HFF-Myc (cell line): ENCODE data around the gene RNF157.

Experiments
- DNase-seq: peaks from one replicate; pipeline ENCODE4 v3.0.0-alpha.2; 2011; ENCODE audit warnings: low read depth; ENCODE audit errors: extremely low read depth
- H3K4me3 ChIP-seq: replicated peaks from 2 replicates; pipeline ENCODE4 v1.5.1; 2011; ENCODE audit warnings: low read depth, mild to moderate bottlenecking, control low read depth, low read length
- TF ChIP-seq, protein P1 (sequence below): IDR thresholded peaks from 2 replicates; pipeline ENCODE4 v1.5.1; 2012; ENCODE audit warnings: mild to moderate bottlenecking, low read depth, low read length, control low read depth; ENCODE audit errors: missing control alignments

RNF157 gene

DNA sequence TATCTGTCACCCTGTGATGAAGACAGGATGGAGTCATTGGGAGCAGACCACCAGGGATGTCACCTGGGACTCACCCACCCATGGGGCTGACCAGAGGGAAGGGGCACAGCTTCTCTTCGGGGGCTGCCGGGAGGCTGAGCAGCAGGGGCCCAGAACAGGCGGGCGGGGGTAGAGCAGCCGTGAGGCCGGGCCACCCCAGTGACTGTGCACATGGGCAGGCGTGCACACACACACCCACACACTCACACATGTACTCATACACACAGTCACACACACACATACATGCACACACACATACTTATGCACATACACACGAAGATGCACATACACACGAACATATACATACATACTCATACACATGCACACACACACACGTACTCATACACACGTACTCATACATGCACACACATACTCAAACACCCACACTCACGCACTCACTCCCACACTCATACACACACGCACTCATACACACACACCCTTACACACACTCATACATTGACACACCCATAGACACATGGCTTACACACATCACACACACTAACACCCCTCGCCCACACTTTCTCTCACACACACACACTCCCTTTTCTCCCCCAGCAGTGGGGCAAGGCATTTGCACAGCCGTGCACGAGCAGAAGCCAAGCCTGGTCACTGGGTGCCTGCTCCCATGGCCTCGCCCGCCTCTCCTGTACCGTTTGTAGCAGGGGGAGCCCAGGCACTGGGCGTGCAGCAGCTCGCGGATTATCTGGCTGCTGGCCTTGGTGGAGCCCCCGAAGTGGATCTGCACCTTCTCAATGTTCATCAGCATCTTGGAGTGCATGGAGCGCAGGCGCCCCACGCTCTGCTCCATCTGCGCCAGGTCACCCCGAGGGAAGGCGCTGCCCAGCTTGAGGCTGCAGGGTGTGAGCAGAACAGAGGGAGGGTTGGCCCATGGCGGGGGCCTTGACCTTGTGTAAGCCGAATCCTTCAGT lies 37.3 kb upstream of the RNF157 start:
- TF ChIP-seq, protein P1, sequence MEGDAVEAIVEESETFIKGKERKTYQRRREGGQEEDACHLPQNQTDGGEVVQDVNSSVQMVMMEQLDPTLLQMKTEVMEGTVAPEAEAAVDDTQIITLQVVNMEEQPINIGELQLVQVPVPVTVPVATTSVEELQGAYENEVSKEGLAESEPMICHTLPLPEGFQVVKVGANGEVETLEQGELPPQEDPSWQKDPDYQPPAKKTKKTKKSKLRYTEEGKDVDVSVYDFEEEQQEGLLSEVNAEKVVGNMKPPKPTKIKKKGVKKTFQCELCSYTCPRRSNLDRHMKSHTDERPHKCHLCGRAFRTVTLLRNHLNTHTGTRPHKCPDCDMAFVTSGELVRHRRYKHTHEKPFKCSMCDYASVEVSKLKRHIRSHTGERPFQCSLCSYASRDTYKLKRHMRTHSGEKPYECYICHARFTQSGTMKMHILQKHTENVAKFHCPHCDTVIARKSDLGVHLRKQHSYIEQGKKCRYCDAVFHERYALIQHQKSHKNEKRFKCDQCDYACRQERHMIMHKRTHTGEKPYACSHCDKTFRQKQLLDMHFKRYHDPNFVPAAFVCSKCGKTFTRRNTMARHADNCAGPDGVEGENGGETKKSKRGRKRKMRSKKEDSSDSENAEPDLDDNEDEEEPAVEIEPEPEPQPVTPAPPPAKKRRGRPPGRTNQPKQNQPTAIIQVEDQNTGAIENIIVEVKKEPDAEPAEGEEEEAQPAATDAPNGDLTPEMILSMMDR: no peak
- H3K4me3 ChIP-seq: no peak overlapping the region
- DNase-seq: no peak

- no peak for DNase-seq
- no peak overlapping the region for H3K4me3 ChIP-seq
- TF ChIP-seq, protein P1: no peak
Observed at GRCh38 chr17:76276461-76277299, 36.4 kb upstream of the RNF157 start.

DNA sequence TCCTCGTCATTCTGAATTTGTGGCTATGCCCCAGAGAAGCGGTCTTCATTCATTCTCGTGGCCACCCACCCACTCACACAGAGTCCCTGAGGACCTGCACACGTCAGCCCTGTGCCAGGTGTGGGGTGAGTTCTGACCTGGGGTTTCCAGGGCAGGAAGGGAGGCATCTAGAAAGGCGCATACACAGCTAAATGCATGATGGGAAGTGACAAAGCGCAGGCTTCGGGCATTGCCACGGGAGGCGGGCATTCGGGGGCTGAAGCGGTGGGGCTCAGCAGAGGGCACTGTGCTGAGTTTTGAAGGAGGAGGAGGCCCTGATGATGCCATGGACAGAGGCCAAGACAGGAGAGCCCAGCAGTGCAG lies 35.8 kb upstream of the RNF157 start:
- no peak for DNase-seq
- TF ChIP-seq, protein P1: no peak
- no peak overlapping the region for H3K4me3 ChIP-seq

GRCh38 chr17:76275382-76276068 lies 35.2 kb upstream of the RNF157 start:
- DNase-seq: no peak
- no peak overlapping the region for H3K4me3 ChIP-seq
- TF ChIP-seq, protein P1: no peak

GRCh38 chr17:76274112-76274956 lies 34.0 kb upstream of the RNF157 start:
- DNase-seq: no peak
- TF ChIP-seq, protein P1: no peak
- no peak overlapping the region for H3K4me3 ChIP-seq
